Rectal smooth muscle tissue (tissue), 1 donor: ENCODE results near the gene STN1.

Source experiments
- H3K27ac ChIP-seq: one replicate; pipeline ENCODE4 v1.7.0; 2013; ENCODE audit warnings: low read depth, low read length, inconsistent platforms
- H3K27me3 ChIP-seq: one replicate; pipeline ENCODE4 v1.7.0; 2013; ENCODE audit warnings: low read length; ENCODE audit not compliant: control insufficient read depth, insufficient read depth
- H3K36me3 ChIP-seq: one replicate; pipeline ENCODE4 v1.7.0; 2013; ENCODE audit warnings: low read length; ENCODE audit not compliant: control insufficient read depth, insufficient read depth
- H3K4me1 ChIP-seq: one replicate; pipeline ENCODE4 v1.7.0; 2013; ENCODE audit warnings: low read length; ENCODE audit not compliant: control insufficient read depth, insufficient read depth
- H3K4me3 ChIP-seq: one replicate; pipeline ENCODE4 v1.7.0; 2013; ENCODE audit warnings: low read length
- H3K9ac ChIP-seq: one replicate; pipeline ENCODE4 v1.7.0; 2013; ENCODE audit warnings: low read length

STN1 gene

GRCh38 chr10:103834436-103835095 lies 83.4 kb downstream of the STN1 start:
- H3K27ac ChIP-seq = peak overlapping the region; percentile 41

GRCh38 chr10:103833731-103834365 lies 84.1 kb downstream of the STN1 start:
- Histone ChIP-seq H3K4me1 (peaks cover 13% of the 10 kb centered on the region), H3K27me3 (no peaks in the 10 kb centered on the region), H3K9ac (no peak overlapping the region)

More at GRCh38 chr10:103834436-103835095, 83.4 kb downstream of the STN1 start:
- no peaks in the 10 kb centered on the region for H3K27me3 ChIP-seq
- no peaks in the 10 kb centered on the region for H3K36me3 ChIP-seq
- H3K4me1 ChIP-seq = peaks cover 13% of the 10 kb centered on the region
- H3K9ac ChIP-seq = no peak overlapping the region
- no peak overlapping the region for H3K4me3 ChIP-seq

GRCh38 chr10:103832806-103833205 lies 85.2 kb downstream of the STN1 start:
- no peak overlapping the region for H3K9ac ChIP-seq
- H3K27me3 ChIP-seq = no peaks in the 10 kb centered on the region
- no peaks in the 10 kb centered on the region for H3K36me3 ChIP-seq
- peaks cover 13% of the 10 kb centered on the region for H3K4me1 ChIP-seq
- H3K27ac ChIP-seq = no peak overlapping the region
- no peak overlapping the region for H3K4me3 ChIP-seq

More at GRCh38 chr10:103833731-103834365, 84.1 kb downstream of the STN1 start:
- Histone ChIP-seq H3K36me3 (no peaks in the 10 kb centered on the region), H3K4me3 (no peak overlapping the region), H3K27ac (peak overlapping the region; percentile 41)
